NCI-H226 (cell line): ENCODE data around the gene ZNF497.

Source experiments
- DNase-seq: peaks from one replicate; pipeline ENCODE4 v3.0.0-alpha.2; 2015

ZNF497 gene

DNA sequence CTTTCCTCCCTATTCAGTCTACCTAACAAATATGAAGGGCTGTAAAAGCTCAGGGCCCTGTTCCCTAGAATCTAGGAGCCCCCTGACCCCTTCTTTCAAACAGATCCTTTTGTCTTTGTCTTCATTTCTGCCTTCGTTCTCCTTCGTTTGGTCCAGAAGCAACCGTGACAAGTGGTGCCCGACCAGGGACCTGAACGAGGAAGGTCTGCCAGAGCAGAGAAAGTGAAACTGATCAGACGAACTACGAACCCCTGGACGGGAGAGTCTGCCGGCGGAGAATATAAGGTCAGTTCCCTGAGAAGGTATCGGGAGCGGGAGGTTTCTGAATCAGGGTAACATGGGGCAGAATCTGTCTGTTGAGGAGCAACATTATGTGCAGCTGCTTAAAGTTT is 56.6 kb downstream of the ZNF497 start:
- no peak for DNase-seq

- peak; percentile 100 for DNase-seq
Observed at GRCh38 chr19:58305065-58305931, 57.3 kb downstream of the ZNF497 start, which contains the start of gene ERVK3-1. TSS of gene ERVK3-1 (plus strand) at chr19:58305377. CDS start at chr19:58312169, 6,792 bp downstream.

GRCh38 chr19:58304748-58305064 is 57.8 kb downstream of the ZNF497 start:
- no peak for DNase-seq
